ENCODE data around the gene FOXD4L6. TPM values are rescaled to one million over a fixed set of nuclear protein-coding genes. Genes with fewer than 3 reads are reported as not detected.
"Not testable (repeated sequence)": the region's sequence is repeated elsewhere in the genome, so short reads cannot be mapped to it uniquely, and the experiment has no call there.

The FOXD4L6 gene
- polyA plus RNA-seq, 5 donors = 0.23 TPM; not detected in 4

- not testable (repeated sequence) for DNase-seq
These were observed 28.0 kb downstream of the FOXD4L6 start for GRCh38 chr9:41100508-41100907.

GRCh38 chr9:41098759-41099158, 29.7 kb downstream of the FOXD4L6 start:
- not testable (repeated sequence) for DNase-seq

- not testable (repeated sequence) for DNase-seq
These were observed 33.4 kb downstream of the FOXD4L6 start for GRCh38 chr9:41095060-41095459.

DNA sequence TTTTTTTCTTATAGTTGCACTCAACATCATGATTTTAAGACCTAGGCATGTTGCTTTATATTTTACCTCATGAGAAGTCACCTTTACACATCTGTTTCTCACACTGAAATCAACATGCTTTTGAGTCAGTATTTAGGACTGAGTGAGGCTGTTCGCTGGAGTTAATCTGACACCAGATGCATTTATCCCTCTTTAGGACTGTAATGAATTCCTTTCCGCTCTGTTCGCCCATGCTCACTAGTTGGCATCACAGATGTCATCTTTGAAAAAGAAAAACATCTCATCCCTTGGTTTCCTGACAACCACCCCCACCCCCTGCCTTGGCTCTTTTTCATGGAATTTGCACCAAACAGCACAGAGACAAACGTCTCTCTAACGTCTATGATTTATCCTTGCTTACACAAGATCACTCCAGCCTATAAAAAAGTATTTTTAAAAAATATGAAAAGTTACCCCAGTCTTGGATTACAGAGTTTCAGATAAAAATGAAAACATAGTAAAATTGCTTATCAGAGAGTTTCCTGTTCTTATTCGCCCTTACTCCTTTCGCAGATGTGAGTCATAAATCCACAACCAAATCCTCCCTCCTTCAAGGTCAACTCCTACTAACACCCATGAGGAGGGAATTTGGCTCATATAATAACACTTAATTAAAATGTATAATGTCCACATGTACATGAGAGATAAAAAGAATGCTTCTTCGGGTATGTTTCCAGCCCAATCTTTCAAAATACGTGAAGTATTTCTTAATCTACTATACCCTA, 34.3 kb downstream of the FOXD4L6 start:
- not testable (repeated sequence) for DNase-seq

GRCh38 chr9:41090922-41091321, 37.6 kb downstream of the FOXD4L6 start:
- not testable (repeated sequence) for DNase-seq

DNA sequence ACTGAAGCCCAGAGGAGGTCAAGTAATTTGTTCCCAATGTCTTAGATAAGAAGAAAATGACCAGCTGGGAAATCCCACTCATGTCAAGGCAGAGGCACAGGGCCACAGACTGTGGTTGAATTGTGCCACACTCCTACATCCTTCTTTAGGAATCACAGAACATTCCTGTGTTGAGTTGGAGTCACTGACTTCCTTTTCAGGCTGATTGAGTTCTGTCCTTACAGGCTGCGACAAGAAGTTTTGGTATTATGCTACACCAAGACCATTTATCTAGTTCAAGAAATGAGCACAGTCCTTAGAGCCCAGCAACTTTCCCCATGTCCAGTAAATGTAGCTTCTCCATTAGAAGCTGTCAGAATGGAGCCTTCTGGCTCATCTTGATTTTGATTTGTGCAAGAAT, 38.1 kb downstream of the FOXD4L6 start:
- DNase-seq = not testable (repeated sequence)

DNA sequence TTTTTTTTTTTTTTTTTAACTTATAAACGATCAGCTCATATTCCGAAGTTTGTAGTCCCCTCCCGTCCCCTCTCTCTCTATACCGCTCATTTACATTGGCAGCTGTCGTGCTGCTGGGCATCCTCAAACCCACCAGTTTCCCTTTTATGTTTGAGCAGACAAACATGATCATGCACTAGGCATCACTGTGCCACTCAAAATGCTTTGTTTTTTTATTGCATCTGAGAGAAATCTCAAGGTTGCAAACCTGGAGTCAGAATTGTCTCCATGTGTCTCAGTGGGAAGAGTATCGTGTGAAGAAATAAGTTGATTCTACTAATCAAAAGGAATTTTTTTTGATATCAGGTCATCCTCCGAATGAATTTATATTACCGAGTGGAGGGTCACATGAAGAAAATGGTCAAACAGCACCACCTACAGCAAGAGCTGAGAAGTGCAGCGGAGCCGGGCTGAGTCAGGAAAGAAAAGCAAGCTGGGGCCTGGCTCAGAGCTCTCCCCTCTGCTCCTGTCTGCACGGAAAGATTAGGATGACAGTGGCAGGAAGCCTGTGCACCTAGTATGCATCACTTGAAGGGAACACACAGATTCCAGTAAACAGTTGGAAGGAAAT, 39.9 kb downstream of the FOXD4L6 start:
- not testable (repeated sequence) for DNase-seq

DNA sequence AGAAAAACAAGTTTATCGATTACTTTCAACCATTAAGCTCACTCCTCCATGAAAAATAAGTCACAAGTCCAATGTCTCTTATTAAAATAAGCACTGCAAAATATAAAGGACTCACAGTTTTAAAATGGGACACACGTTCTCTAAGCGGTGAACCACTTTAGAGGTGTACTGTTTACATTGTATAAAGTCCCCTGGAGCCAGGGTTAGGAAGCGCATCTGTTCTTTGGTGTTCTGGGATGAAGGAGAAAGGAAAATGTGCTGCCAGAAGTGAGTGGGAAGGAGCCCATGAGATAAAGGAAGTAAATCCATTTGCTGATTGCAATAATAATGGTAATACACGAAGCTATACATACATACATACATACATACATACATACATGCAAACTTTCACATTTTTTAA, 40.6 kb downstream of the FOXD4L6 start:
- DNase-seq = not testable (repeated sequence)

GRCh38 chr9:41087157-41087780, 41.2 kb downstream of the FOXD4L6 start:
- not testable (repeated sequence) for DNase-seq

GRCh38 chr9:41086685-41087084, 41.8 kb downstream of the FOXD4L6 start:
- DNase-seq = not testable (repeated sequence)

DNA sequence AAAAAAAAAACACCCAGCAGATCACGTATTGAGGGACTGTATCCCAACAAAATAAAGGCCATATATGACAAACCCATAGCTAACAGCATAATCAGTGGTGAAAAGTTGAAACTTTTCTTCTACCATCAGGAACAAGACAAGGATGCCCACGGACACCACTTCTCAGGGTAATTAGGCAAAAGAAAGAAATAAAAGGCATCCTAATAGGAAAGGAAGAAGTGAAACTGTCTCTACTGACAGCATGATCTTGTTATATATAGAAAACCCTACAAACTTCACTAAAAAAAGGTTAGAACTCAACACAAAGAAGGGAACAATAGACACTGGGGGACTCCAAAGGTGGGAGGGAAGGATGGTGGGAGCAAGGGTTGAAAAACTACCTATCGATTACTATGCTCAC, 42.3 kb downstream of the FOXD4L6 start:
- not testable (repeated sequence) for DNase-seq

DNA sequence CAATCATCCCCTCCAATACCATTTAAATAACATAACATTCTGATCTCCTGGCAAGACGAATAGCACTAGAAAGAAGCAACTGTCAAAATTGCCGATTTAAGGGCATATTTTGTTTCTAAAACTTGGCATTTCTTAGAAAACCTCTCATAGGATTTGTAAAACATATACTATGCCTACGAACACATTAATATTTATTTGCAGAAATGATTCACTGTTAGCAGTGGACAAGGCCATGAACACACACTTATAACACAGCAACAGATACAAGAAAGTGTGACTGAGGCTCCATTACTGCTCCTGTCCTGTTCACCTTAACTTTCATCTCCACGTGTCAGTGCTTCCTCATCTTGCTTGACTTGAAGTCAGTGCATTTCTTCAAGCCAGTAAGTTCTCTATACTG, 46.1 kb downstream of the FOXD4L6 start:
- DNase-seq = not testable (repeated sequence)

GRCh38 chr9:41079464-41079863, 49.0 kb downstream of the FOXD4L6 start:
- DNase-seq = not testable (repeated sequence)

- not testable (repeated sequence) for DNase-seq
These were observed 50.9 kb downstream of the FOXD4L6 start for GRCh38 chr9:41077586-41077985.

Other genes starting within 250 kb of the FOXD4L6 start
- gene ZNG1F, start 60.6 kb upstream of the FOXD4L6 start, polyA plus RNA-seq (ENCODE audit: insufficient read depth in 1 of 5, insufficient read length in 5 of 5, low replicate concordance in 1 of 5) = 10 to 100 TPM; 12.9 to 31.4 (median 20.5) TPM

All from right lung (tissue), 5 donors.